Activated CD8-positive, alpha-beta memory T cell treated with anti-CD3 and anti-CD28 coated beads, Interleukin-2, amount 50 U/mL, for 4 hours (primary cell): ENCODE data around the gene SLC25A21.
"Not testable (repeated sequence)": the region's sequence is repeated elsewhere in the genome, so short reads cannot be mapped to it uniquely, and the experiment has no call there.

ENCODE experiments used
- DNase-seq: peaks from one replicate; pipeline ENCODE4 v3.0.0-alpha.2; 2020

SLC25A21 gene

GRCh38 chr14:37083599-37083998 is 88.8 kb downstream of the SLC25A21 start:
- DNase-seq, result no peak

GRCh38 chr14:37082449-37082848 is 90.0 kb downstream of the SLC25A21 start:
- DNase-seq, result no peak

- DNase-seq, result no peak
Measured at GRCh38 chr14:37081856-37082255, 90.5 kb downstream of the SLC25A21 start.

- DNase-seq, result no peak
Measured at GRCh38 chr14:37081218-37081617, 91.2 kb downstream of the SLC25A21 start.

GRCh38 chr14:37078131-37078530 is 94.3 kb downstream of the SLC25A21 start:
- DNase-seq, result no peak

GRCh38 chr14:37074320-37074719 is 98.1 kb downstream of the SLC25A21 start:
- DNase-seq, result not testable (repeated sequence)

- no peak for DNase-seq
Measured at GRCh38 chr14:37063467-37064240, 108.8 kb downstream of the SLC25A21 start.

- DNase-seq, result no peak
Measured at GRCh38 chr14:37062191-37062803, 110.1 kb downstream of the SLC25A21 start.

- no peak for DNase-seq
Measured at GRCh38 chr14:37061697-37062096, 110.7 kb downstream of the SLC25A21 start.

GRCh38 chr14:37060496-37061260 is 111.7 kb downstream of the SLC25A21 start:
- no peak for DNase-seq

- DNase-seq, result no peak
Measured at GRCh38 chr14:37057776-37058175, 114.6 kb downstream of the SLC25A21 start.

GRCh38 chr14:37056473-37056872 is 115.9 kb downstream of the SLC25A21 start:
- no peak for DNase-seq

- DNase-seq, result no peak
Measured at GRCh38 chr14:37054869-37055268, 117.5 kb downstream of the SLC25A21 start.

GRCh38 chr14:37054144-37054543 is 118.3 kb downstream of the SLC25A21 start:
- no peak for DNase-seq

GRCh38 chr14:37051680-37052079 is 120.7 kb downstream of the SLC25A21 start:
- DNase-seq, result no peak

- DNase-seq, result no peak
Measured at GRCh38 chr14:37051153-37051552, 121.3 kb downstream of the SLC25A21 start.

- DNase-seq, result no peak
Measured at GRCh38 chr14:37048666-37049071, 123.7 kb downstream of the SLC25A21 start.

- DNase-seq, result no peak
Measured at GRCh38 chr14:37047996-37048395, 124.4 kb downstream of the SLC25A21 start.

GRCh38 chr14:37047226-37047625 is 125.2 kb downstream of the SLC25A21 start:
- DNase-seq, result no peak

GRCh38 chr14:37046815-37047214 is 125.6 kb downstream of the SLC25A21 start:
- DNase-seq, result no peak

- no peak for DNase-seq
Measured at GRCh38 chr14:37045340-37046061, 126.9 kb downstream of the SLC25A21 start.

GRCh38 chr14:37037636-37038387 is 134.6 kb downstream of the SLC25A21 start:
- no peak for DNase-seq
